IMR-90 (cell line): Measurements from ENCODE around the gene SPIN4. TPM values are rescaled to one million over a fixed set of nuclear protein-coding genes. Genes with fewer than 3 reads are reported as not detected.

Experiments
- ATAC-seq: fragments of 200-7000 bp; cut with Tn5 transposase; 2 replicates; pipeline ENCODE4 v1.9.1; 2020; ENCODE audit warnings: low read depth, mild to moderate bottlenecking, moderate library complexity
- BruUV-seq: library from RNA; stranded (reverse); fragments of 400-500 nt; replicated peaks from 2 replicates; lab custom pipeline; 2021; lab: Mats Ljungman, UMichigan
- CTCF ChIA-PET: fragments of 300-600 bp; formaldehyde crosslinking; extraction: SDS; loops from one replicate; lab custom pipeline; 2021; ENCODE audit warnings: antibody characterized with exemption; lab: Yijun Ruan, JAX
- POLR2A ChIA-PET: fragments of 300-600 bp; sonication (Branson Sonifier 250); formaldehyde crosslinking; loops from one replicate; lab custom pipeline; 2022; ENCODE audit warnings: antibody characterized with exemption; ENCODE audit not compliant: unreplicated experiment; lab: Charles Lee
- DNase-seq: peaks from one replicate; pipeline ENCODE4 v3.0.0; 2013
- H2AFZ ChIP-seq: replicated peaks from 2 replicates; pipeline ENCODE3; 2013; ENCODE audit warnings: low read length, mild to moderate bottlenecking; ENCODE audit not compliant: poor library complexity
- H2AK5ac ChIP-seq: 2 replicates; pipeline ENCODE4 v1.6.1; 2013; ENCODE audit warnings: low read depth, low read length, inconsistent platforms
- H2AK9ac ChIP-seq: replicated peaks from 2 replicates; pipeline ENCODE3; 2013; ENCODE audit warnings: mild to moderate bottlenecking, low read depth, low read length, moderate library complexity; ENCODE audit not compliant: poor library complexity
- H2BK120ac ChIP-seq: 2 replicates; pipeline ENCODE4 v1.6.1; 2013; ENCODE audit warnings: low read depth, low read length, inconsistent platforms
- H2BK15ac ChIP-seq: 3 replicates; pipeline ENCODE4 v1.6.1; 2013; ENCODE audit warnings: low read depth, low read length, inconsistent platforms
- H2BK20ac ChIP-seq: 2 replicates; pipeline ENCODE4 v1.6.1; 2013; ENCODE audit warnings: low read depth, mild to moderate bottlenecking, inconsistent platforms, low read length, moderate library complexity
- H2BK5ac ChIP-seq: 2 replicates; pipeline ENCODE4 v1.6.1; 2013; ENCODE audit warnings: mild to moderate bottlenecking, low read depth, low read length, inconsistent platforms; ENCODE audit not compliant: poor library complexity, severe bottlenecking
- H3K14ac ChIP-seq: replicated peaks from 2 replicates; pipeline ENCODE4 v1.6.1; 2013; ENCODE audit warnings: low read depth, low read length, inconsistent platforms
- H3K18ac ChIP-seq: 2 replicates; pipeline ENCODE4 v1.6.1; 2013; ENCODE audit warnings: low read depth, low read length, control low read depth
- H3K23ac ChIP-seq: 2 replicates; pipeline ENCODE4 v1.6.1; 2013; ENCODE audit warnings: low read depth, low read length, inconsistent platforms
- H3K27ac ChIP-seq: 2 replicates; pipeline ENCODE4 v1.5.1; 2013; ENCODE audit warnings: mild to moderate bottlenecking, control low read depth, low read length; ENCODE audit not compliant: insufficient read depth
- H3K27me3 ChIP-seq: 2 replicates; pipeline ENCODE4 v1.6.1; 2013; ENCODE audit warnings: low read length; ENCODE audit not compliant: control insufficient read depth, insufficient read depth
- H3K36me3 ChIP-seq: 2 replicates; pipeline ENCODE4 v1.6.1; 2013; ENCODE audit warnings: low read length, mixed read lengths; ENCODE audit not compliant: control insufficient read depth, insufficient read depth
- H3K4ac ChIP-seq: 2 replicates; pipeline ENCODE4 v1.6.1; 2013; ENCODE audit warnings: low read depth, low read length, inconsistent platforms
- H3K4me1 ChIP-seq: 2 replicates; pipeline ENCODE4 v1.6.1; 2013; ENCODE audit warnings: low read length, mixed read lengths; ENCODE audit not compliant: control insufficient read depth, insufficient read depth
- H3K4me2 ChIP-seq: 2 replicates; pipeline ENCODE4 v1.6.1; 2013; ENCODE audit warnings: low read depth, mild to moderate bottlenecking, control low read depth, low read length, moderate library complexity
- H3K4me3 ChIP-seq: 2 replicates; pipeline ENCODE4 v1.5.1; 2013; ENCODE audit warnings: low read depth, mild to moderate bottlenecking, control low read depth, low read length, moderate library complexity; ENCODE audit not compliant: insufficient read depth
- H3K56ac ChIP-seq: 2 replicates; pipeline ENCODE4 v1.6.1; 2013; ENCODE audit warnings: low read length, inconsistent platforms; ENCODE audit not compliant: insufficient read depth; ENCODE audit errors: extremely low read depth
- H3K79me1 ChIP-seq, 2 experiments: 2 replicates each; pipeline ENCODE4 v1.6.1; 2013; ENCODE audit warnings: low read length in 2 of 2, inconsistent platforms in 1 of 2, low read depth in 1 of 2
- H3K9ac ChIP-seq: 2 replicates; pipeline ENCODE4 v1.6.1; 2013; ENCODE audit warnings: low read depth, low read length, control low read depth
- H3K9me1 ChIP-seq: 2 replicates; pipeline ENCODE4 v1.6.1; 2013; ENCODE audit warnings: low read length, inconsistent platforms; ENCODE audit not compliant: insufficient read depth
- H3K9me3 ChIP-seq: 2 replicates; pipeline ENCODE4 v1.6.1; 2013; ENCODE audit warnings: low read length; ENCODE audit not compliant: control insufficient read depth, insufficient read depth
- H4K20me1 ChIP-seq: 2 replicates; pipeline ENCODE4 v1.6.1; 2013; ENCODE audit warnings: low read length, inconsistent platforms; ENCODE audit not compliant: insufficient read depth
- H4K5ac ChIP-seq: 2 replicates; pipeline ENCODE4 v1.6.1; 2013; ENCODE audit warnings: mild to moderate bottlenecking, low read depth, low read length, control low read depth
- H4K8ac ChIP-seq, 2 experiments: 2 replicates each; pipeline ENCODE4 v1.6.1; 2013; ENCODE audit warnings: low read depth in 2 of 2, low read length in 2 of 2, control low read depth in 1 of 2, inconsistent platforms in 1 of 2
- H4K91ac ChIP-seq: 2 replicates; pipeline ENCODE4 v1.6.1; 2013; ENCODE audit warnings: low read depth, low read length, inconsistent platforms; ENCODE audit not compliant: insufficient read depth
- BHLHE40 ChIP-seq: fragments of 150-350 bp; IDR thresholded peaks from 2 replicates; pipeline ENCODE4 v1.6.1; 2016; ENCODE audit warnings: mild to moderate bottlenecking, low read depth, low read length
- CEBPB ChIP-seq: IDR thresholded peaks from 2 replicates; pipeline ENCODE4 v1.6.1; 2012; ENCODE audit warnings: low read depth, low read length, improper control_type of control experiment
- CHD1 ChIP-seq: IDR thresholded peaks from 2 replicates; pipeline ENCODE4 v1.6.1; 2012; ENCODE audit warnings: low read depth, low read length, improper control_type of control experiment
- CTCF ChIP-seq: conservative IDR thresholded peaks from 2 replicates; pipeline ENCODE4 v1.5.1; 2012; ENCODE audit warnings: mild to moderate bottlenecking, low read depth, low read length, improper control_type of control experiment
- ELK1 ChIP-seq: fragments of 150-350 bp; IDR thresholded peaks from 2 replicates; pipeline ENCODE4 v1.6.1; 2016; ENCODE audit warnings: low read depth, mild to moderate bottlenecking, low read length, moderate library complexity, borderline replicate concordance
- FOS ChIP-seq: fragments of 150-350 bp; IDR thresholded peaks from 2 replicates; pipeline ENCODE4 v1.6.1; 2016; ENCODE audit warnings: low read depth, low read length
- MAFK ChIP-seq: IDR thresholded peaks from 2 replicates; pipeline ENCODE4 v1.6.1; 2012; ENCODE audit warnings: low read depth, low read length, improper control_type of control experiment
- MAZ ChIP-seq: IDR thresholded peaks from 2 replicates; pipeline ENCODE4 v1.6.1; 2012; ENCODE audit warnings: low read depth, mild to moderate bottlenecking, low read length, improper control_type of control experiment, moderate library complexity, borderline replicate concordance
- MXI1 ChIP-seq: IDR thresholded peaks from 2 replicates; pipeline ENCODE4 v1.6.1; 2012; ENCODE audit warnings: low read depth, mild to moderate bottlenecking, low read length, moderate library complexity, borderline replicate concordance
- NFE2L2 ChIP-seq: fragments of 150-350 bp; IDR thresholded peaks from 2 replicates; pipeline ENCODE4 v1.6.1; 2016; ENCODE audit warnings: low read depth, mild to moderate bottlenecking, low read length
- POLR2A ChIP-seq: IDR thresholded peaks from 2 replicates; pipeline ENCODE4 v1.6.1; 2012; ENCODE audit warnings: mild to moderate bottlenecking, low read depth, low read length
- RAD21 ChIP-seq: IDR thresholded peaks from 2 replicates; pipeline ENCODE4 v1.6.1; 2012; ENCODE audit warnings: low read length, improper control_type of control experiment
- RCOR1 ChIP-seq: IDR thresholded peaks from 2 replicates; pipeline ENCODE4 v1.6.1; 2012; ENCODE audit warnings: mild to moderate bottlenecking, low read length, improper control_type of control experiment; ENCODE audit not compliant: insufficient replicate concordance
- RFX5 ChIP-seq: IDR thresholded peaks from 2 replicates; pipeline ENCODE4 v1.8.0; 2012; ENCODE audit warnings: low read depth, mild to moderate bottlenecking, low read length, moderate library complexity
- SMC3 ChIP-seq: fragments of 150-350 bp; IDR thresholded peaks from 2 replicates; pipeline ENCODE4 v1.6.1; 2016; ENCODE audit warnings: low read depth, mild to moderate bottlenecking, antibody characterized with exemption, low read length, moderate library complexity
- USF2 ChIP-seq: fragments of 150-350 bp; IDR thresholded peaks from 2 replicates; pipeline ENCODE4 v1.6.1; 2017; ENCODE audit warnings: mild to moderate bottlenecking, antibody characterized with exemption, low read length, low read depth
- dilution Hi-C: fragments of 300-500 bp; cut with HindIII; formaldehyde crosslinking; loops from one replicate; pipeline ENCODE4 v1.14.3; 2018; ENCODE audit warnings: low sequenced_read_pairs; ENCODE audit not compliant: unreplicated experiment
- in situ Hi-C: fragments of 300-500 bp; cut with MboI; formaldehyde crosslinking; loops from 3 replicates; pipeline ENCODE4 v1.14.3; 2019; ENCODE audit warnings: low sequenced_read_pairs, inconsistent platforms, mixed read lengths
- intact Hi-C: fragments of 100-400 bp; cut with micrococcal nuclease; formaldehyde crosslinking; loops from 2 replicates; pipeline ENCODE4 v1.10.0; 2022
- polyA plus RNA-seq, 3 experiments: library from polyadenylated mRNA; depleted of rRNA; stranded (reverse); fragments of >200 nt; gene quantifications; 2 replicates each; pipeline ENCODE4 v1.2.3, GENCODE V29; 2012; ENCODE audit warnings: low replicate concordance in 1 of 3
- total RNA-seq: library from RNA; depleted of rRNA; stranded (reverse); fragments of >200 nt; gene quantifications from 2 replicates; pipeline ENCODE4 v1.2.3, GENCODE V29; 2012

Gene SPIN4
- total and polyA plus RNA-seq, 2 of the 4 experiments (the other 2 are of a cell fraction), result 2.9 to 3.2 TPM

- Histone ChIP-seq H3K4ac (no peak overlapping the region), H2BK120ac (no peak overlapping the region), H3K27ac (no peak overlapping the region), H3K9me1 (no peaks in the 10 kb centered on the region), H3K14ac (no peak overlapping the region), H3K56ac (no peak overlapping the region), H4K20me1 (no peaks in the 10 kb centered on the region), H2BK15ac (no peak overlapping the region), H4K8ac (no peak overlapping the region), H2AK9ac (no peak overlapping the region), H3K4me2 (no peak overlapping the region), H2BK5ac (no peak overlapping the region), H2AFZ (no peak overlapping the region), H3K27me3 (no peaks in the 10 kb centered on the region), H3K23ac (no peak overlapping the region), H2BK20ac (no peak overlapping the region), H3K9ac (no peak overlapping the region), H3K36me3 (no peaks in the 10 kb centered on the region), H3K4me3 (no peak overlapping the region), H4K5ac (no peak overlapping the region), H3K18ac (no peak overlapping the region), H4K91ac (no peak overlapping the region), H2AK5ac (no peak overlapping the region), H3K4me1 (no peaks in the 10 kb centered on the region), H3K79me1 (peaks cover 4 to 7% of the 10 kb centered on the region in 2 experiments; a peak in 2 of 4 replicates), H3K9me3 (no peaks in the 10 kb centered on the region)
- ChIA-PET POLR2A (no interaction called here), CTCF (no interaction called here)
- no TSS peak for BruUV-seq
- dilution Hi-C loops (no loop called here), intact Hi-C loops (loop anchor here (5.0 to 10.0 kb wide), 3 partner anchors 70 to 330 kb away; no protein-coding TSS in a partner anchor), in situ Hi-C loops (no loop called here)
- ATAC-seq (no peak), DNase-seq (no peak)
- TF ChIP-seq FOS (no peak), NFE2L2 (no peak), CEBPB (no peak), SMC3 (no peak), RAD21 (no peak), CTCF (no peak), USF2 (no peak), MXI1 (no peak), MAFK (no peak), ELK1 (no peak), MAZ (no peak), RCOR1 (no peak), RFX5 (no peak), BHLHE40 (no peak), CHD1 (no peak), POLR2A (no peak)
These were observed 3.4 kb upstream of the SPIN4 start for GRCh38 chrX:63354484-63354883.
